HEK293 (cell line): Measurements from ENCODE around the gene ABCC11.

Source experiments
- CTCF ChIA-PET: fragments of 350-600 bp; formaldehyde crosslinking; extraction: SDS; loops from one replicate; lab custom pipeline; 2021; ENCODE audit warnings: antibody characterized with exemption; lab: Yijun Ruan, JAX
- POLR2A ChIA-PET: fragments of 300-600 bp; formaldehyde crosslinking; extraction: SDS; loops from one replicate; lab custom pipeline; 2020; ENCODE audit warnings: antibody characterized with exemption, inconsistent platforms; lab: Yijun Ruan, JAX
- H3K27ac ChIP-seq: fragments of 200-500 bp; sonication (Bioruptor generic); 2 replicates; pipeline ENCODE4 v1.5.1; 2014; ENCODE audit warnings: low read depth, low read length, control low read depth, inconsistent platforms; ENCODE audit errors: extremely low read depth
- H3K36me3 ChIP-seq, 2 experiments: fragments of 200-500 bp in 1 of 2; sonication (Bioruptor generic) in 1 of 2; 1 replicate in 1 of 2; 2 replicates in 1 of 2; pipeline ENCODE4 v1.5.1; 2014 to 2017; ENCODE audit warnings: inconsistent platforms in 2 of 2, low read length in 2 of 2; ENCODE audit not compliant: control insufficient read depth in 2 of 2, insufficient read depth in 1 of 2
- H3K4me1 ChIP-seq: fragments of 200-500 bp; sonication (Bioruptor generic); 2 replicates; pipeline ENCODE4 v1.5.1; 2014; ENCODE audit warnings: mild to moderate bottlenecking, low read length, inconsistent platforms; ENCODE audit not compliant: control insufficient read depth, insufficient read depth
- H3K4me3 ChIP-seq: 2 replicates; pipeline ENCODE4 v1.5.1; 2011; ENCODE audit warnings: low read depth, mild to moderate bottlenecking, control low read depth, low read length, moderate library complexity
- H3K9me3 ChIP-seq: fragments of 200-500 bp; sonication (Bioruptor generic); 2 replicates; pipeline ENCODE4 v1.5.1; 2014; ENCODE audit warnings: low read depth, low read length, inconsistent platforms; ENCODE audit not compliant: control insufficient read depth, insufficient read depth
- CTCF ChIP-seq: fragments of 450-650 bp; formaldehyde crosslinking; IDR thresholded peaks from 2 replicates; pipeline ENCODE4 v1.5.1; 2016; ENCODE audit warnings: missing biosample characterization, missing genetic modification characterization
- EGR2 ChIP-seq: fragments of 450-650 bp; formaldehyde crosslinking; IDR thresholded peaks from 2 replicates; pipeline ENCODE4 v1.5.1; 2016; ENCODE audit warnings: low read depth, missing biosample characterization, missing genetic modification characterization
- GLIS2 ChIP-seq: fragments of 450-650 bp; formaldehyde crosslinking; IDR thresholded peaks from 2 replicates; pipeline ENCODE4 v1.5.1; 2016; ENCODE audit warnings: missing biosample characterization, missing genetic modification characterization
- PATZ1 ChIP-seq: fragments of 450-650 bp; formaldehyde crosslinking; IDR thresholded peaks from 2 replicates; pipeline ENCODE4 v1.5.1; 2016; ENCODE audit warnings: missing biosample characterization, missing genetic modification characterization
- REPIN1 ChIP-seq: fragments of 450-650 bp; formaldehyde crosslinking; IDR thresholded peaks from 2 replicates; pipeline ENCODE4 v1.5.1; 2017; ENCODE audit warnings: missing biosample characterization, missing genetic modification characterization, low read depth
- ZFHX2 ChIP-seq: fragments of 450-650 bp; formaldehyde crosslinking; conservative IDR thresholded peaks from 2 replicates; pipeline ENCODE4 v1.5.1; 2016; ENCODE audit warnings: missing biosample characterization, missing genetic modification characterization
- ZNF654 ChIP-seq: fragments of 450-650 bp; formaldehyde crosslinking; IDR thresholded peaks from 2 replicates; pipeline ENCODE4 v1.5.1; 2016; ENCODE audit warnings: low read depth, missing biosample characterization, missing genetic modification characterization
- ZNF791 ChIP-seq: fragments of 450-650 bp; formaldehyde crosslinking; IDR thresholded peaks from 2 replicates; pipeline ENCODE4 v1.5.1; 2016; ENCODE audit warnings: missing biosample characterization, missing genetic modification characterization

Gene ABCC11

DNA sequence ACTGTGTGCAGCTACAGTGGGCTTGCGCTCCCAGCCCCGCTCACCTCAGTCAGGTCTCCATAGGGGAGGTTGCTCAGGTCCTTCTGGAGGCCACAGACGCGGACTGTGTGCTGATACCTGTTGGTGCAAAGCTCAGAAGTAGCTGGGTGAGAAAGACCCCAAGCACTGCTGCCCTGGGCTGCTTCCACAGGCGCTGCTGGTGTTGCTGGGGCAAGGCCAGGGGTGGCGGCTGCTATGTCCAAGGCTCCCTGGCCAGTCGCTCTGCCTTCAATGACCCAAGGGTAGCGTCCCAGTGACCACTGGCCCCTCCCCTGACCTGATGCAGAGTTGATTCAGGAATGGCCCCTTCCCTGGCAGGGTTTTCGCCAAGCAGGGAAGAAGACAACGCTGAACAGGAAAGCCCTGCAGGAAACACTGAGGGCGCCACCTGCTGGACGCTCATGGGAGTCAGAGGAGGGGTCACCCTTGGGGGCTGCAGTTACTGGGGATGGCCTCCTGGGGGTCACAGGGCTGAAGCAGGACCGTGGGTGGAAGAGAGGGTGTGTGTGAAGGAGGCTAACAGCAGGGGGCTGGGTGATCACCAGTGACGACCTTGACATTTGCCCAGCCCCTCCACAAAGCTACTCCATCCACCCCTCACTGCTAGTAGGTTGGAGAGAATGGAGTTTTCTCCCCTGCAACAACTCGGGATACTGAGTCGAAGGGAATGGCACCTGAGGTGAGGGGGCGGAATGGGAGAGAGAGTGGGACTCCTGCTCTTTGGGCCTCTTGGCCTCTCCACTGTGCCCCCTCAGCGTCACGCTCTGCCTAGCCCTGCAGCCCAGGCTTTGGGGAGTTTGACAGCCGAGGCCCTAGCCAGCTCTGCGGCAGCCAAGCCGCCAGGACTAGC is 129.9 kb downstream of the ABCC11 start:
- TF ChIP-seq ZFHX2 (peak; percentile 51), ZNF654 (tag by site-specific recombination) (peak; percentile 45), PATZ1 (tag by site-specific recombination) (peak; percentile 54), ZNF791 (tag by site-specific recombination) (no peak), GLIS2 (tag by site-specific recombination) (peak; percentile 76), REPIN1 (tag by site-specific recombination) (no peak), EGR2 (peak; percentile 74), CTCF (tag by site-specific recombination) (peak; percentile 88)
- CTCF ChIA-PET: interaction anchor here (0.6 to 1.9 kb wide), 25 partner anchors 9 to 1187 kb away, joined by 3 to 11 read pairs (median 3); no protein-coding TSS in a partner anchor
- no peak overlapping the region for H3K27ac ChIP-seq

More for the DNA sequence above, 129.9 kb downstream of the ABCC11 start:
- no peaks in the 10 kb centered on the region for H3K4me1 ChIP-seq
- H3K9me3 ChIP-seq: no peaks in the 10 kb centered on the region
- no peaks in the 10 kb centered on the region for H3K36me3 ChIP-seq
- POLR2A ChIA-PET: no interaction called here
- no peak overlapping the region for H3K4me3 ChIP-seq
